Measurements from ENCODE around the gene ABCC3. TPM values are rescaled to one million over a fixed set of nuclear protein-coding genes. Genes with fewer than 3 reads are reported as not detected.

Gene ABCC3
- total RNA-seq, 6 experiments from 2014 or later: 18.4 to 23.6 (median 21.3) TPM

DNA sequence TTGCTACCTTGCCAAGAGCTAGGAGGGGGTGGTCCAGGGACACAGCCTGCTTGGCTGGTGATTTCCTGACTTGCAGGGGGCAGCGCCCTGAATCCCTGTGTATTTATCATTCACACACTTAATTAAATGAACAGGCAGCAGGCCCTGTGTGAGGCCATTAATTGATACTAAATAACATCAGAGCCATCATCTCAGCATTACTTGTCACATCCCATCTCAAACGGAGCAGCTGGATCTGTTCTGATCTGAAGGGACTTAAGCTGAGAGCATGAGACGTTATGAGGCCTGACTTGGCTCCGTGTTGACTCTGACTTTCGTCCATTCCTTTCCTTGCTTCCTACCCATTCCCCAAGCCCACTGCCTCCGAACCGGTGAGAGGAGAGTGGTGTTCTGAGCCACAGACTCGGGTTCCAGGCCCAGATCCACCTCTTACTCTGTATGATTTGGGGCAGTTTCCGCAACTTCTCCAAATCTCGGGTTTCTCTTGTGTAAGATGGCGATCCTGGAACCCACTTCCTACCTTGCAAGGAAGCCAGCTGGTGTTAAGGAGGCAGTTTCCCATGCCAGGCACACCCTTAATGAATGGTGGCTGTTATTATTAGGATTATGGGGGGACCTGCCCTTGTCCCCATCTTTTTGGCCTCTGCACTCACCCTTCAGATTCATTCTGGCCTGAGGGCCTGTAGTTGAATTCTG lies 40.4 kb upstream of the ABCC3 start:
- no peaks in the 10 kb centered on the region for H3K36me3 Mint-ChIP-seq (ENCODE audit: low read depth)
- peaks cover 6% of the 10 kb centered on the region for H3K4me1 Mint-ChIP-seq (ENCODE audit: low read depth)
- no peak overlapping the region for H3K4me3 Mint-ChIP-seq
- TF ChIP-seq, protein P1, sequence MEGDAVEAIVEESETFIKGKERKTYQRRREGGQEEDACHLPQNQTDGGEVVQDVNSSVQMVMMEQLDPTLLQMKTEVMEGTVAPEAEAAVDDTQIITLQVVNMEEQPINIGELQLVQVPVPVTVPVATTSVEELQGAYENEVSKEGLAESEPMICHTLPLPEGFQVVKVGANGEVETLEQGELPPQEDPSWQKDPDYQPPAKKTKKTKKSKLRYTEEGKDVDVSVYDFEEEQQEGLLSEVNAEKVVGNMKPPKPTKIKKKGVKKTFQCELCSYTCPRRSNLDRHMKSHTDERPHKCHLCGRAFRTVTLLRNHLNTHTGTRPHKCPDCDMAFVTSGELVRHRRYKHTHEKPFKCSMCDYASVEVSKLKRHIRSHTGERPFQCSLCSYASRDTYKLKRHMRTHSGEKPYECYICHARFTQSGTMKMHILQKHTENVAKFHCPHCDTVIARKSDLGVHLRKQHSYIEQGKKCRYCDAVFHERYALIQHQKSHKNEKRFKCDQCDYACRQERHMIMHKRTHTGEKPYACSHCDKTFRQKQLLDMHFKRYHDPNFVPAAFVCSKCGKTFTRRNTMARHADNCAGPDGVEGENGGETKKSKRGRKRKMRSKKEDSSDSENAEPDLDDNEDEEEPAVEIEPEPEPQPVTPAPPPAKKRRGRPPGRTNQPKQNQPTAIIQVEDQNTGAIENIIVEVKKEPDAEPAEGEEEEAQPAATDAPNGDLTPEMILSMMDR (IDR thresholded peaks at IDR 0.05): no peak
- H3K9me3 Mint-ChIP-seq: no peaks in the 10 kb centered on the region
- peaks cover 14% of the 10 kb centered on the region for H3K27me3 Mint-ChIP-seq (ENCODE audit: insufficient read depth)
- no peak for DNase-seq
- H3K27ac Mint-ChIP-seq: no peak overlapping the region

DNA sequence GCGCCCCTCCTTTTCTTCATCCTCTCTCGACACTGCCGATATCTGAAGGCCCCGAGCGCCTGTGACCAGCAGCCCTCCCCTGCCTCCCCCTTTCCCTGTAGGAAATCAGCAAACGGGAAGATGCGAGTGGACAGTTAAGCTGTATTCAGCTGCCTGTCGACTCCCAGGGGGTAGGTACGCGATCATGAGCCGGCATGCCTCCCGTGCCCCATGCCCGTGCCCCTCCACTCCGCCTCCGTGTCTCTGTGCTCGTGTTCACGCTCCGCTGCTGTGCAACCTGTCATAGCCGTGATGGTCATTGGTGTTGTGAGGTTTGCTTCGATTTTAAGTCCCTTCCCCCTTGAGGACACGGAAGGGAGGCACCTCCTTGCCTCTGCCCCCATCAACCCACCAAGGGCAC lies 39.8 kb upstream of the ABCC3 start:
- no peaks in the 10 kb centered on the region for H3K9me3 Mint-ChIP-seq
- no peak overlapping the region for H3K4me3 Mint-ChIP-seq
- DNase-seq: no peak
- peaks cover under 1% of the 10 kb centered on the region; the same call in 1 of the 2 replicates for H3K4me1 Mint-ChIP-seq (ENCODE audit: low read depth)
- H3K27me3 Mint-ChIP-seq (ENCODE audit: insufficient read depth): peaks cover 14% of the 10 kb centered on the region
- H3K27ac Mint-ChIP-seq: no peak overlapping the region
- H3K36me3 Mint-ChIP-seq (ENCODE audit: low read depth): no peaks in the 10 kb centered on the region
- TF ChIP-seq, protein P1 (IDR thresholded peaks at IDR 0.05): no peak

DNA sequence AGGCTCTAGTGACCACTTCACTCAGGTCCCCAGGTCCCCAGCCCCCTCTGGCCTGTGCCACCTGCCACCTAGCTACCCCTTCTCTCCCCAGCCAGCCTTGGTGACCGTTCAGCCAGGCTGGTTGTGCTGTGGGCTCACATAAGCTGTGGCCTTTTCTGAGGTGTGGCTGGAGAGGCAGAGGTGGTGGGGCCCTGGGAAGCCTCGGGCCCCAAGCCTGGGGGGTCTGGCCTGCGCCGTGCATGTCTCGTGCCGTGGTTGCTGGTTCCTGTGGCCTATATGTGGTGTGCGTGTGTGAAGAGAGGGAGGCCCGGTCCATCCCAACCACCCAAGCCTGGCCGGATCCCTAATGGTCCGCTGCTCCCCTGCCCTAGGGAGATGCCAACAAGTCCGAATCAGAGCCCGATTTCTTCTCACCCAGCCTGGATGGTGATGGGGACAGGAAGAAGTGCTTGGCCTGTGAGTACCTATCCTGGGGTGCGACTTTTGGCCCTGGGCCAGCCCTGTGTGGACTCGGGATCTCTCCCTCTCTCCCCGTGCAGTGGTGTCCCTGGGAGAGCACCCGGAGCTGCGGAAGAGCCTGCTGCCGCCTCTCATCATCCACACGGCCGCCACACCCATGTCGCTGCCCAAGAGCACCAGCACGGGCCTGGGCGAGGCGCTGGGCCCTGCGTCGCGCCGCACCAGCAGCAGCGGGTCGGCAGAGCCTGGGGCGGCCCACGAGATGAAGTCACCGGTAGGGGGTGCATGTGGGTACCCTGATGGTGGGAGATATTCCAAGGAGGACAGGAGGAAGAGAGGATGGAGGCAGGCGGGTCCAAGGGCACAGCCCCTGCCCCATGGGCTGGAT lies 38.3 kb upstream of the ABCC3 start:
- H3K9me3 Mint-ChIP-seq: no peaks in the 10 kb centered on the region
- peaks cover 19% of the 10 kb centered on the region for H3K27me3 Mint-ChIP-seq (ENCODE audit: insufficient read depth)
- no peaks in the 10 kb centered on the region for H3K36me3 Mint-ChIP-seq (ENCODE audit: low read depth)

DNA sequence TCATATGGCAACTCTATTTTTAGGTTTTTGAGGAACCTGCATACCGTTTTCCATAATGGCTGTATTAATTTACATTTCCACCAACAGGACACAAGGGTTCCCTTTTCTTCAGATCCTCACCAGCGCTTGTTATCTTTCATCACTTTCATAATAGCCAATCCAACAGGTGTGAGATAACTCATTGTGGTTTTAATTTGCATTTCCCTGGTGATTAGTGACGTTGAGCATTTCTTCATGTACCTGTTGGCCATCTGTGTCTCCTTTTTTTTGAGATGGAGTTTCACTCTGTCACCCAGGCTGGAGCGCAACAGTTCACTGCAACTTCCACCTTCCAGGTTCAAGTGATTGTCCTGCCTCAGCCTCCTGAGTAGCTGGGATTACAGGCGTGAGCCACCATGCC lies 36.2 kb upstream of the ABCC3 start:
- Mint-ChIP-seq H3K4me3 (no peak overlapping the region), H3K9me3 (no peaks in the 10 kb centered on the region), H3K27ac (no peak overlapping the region), H3K36me3 (ENCODE audit: low read depth) (no peaks in the 10 kb centered on the region), H3K4me1 (ENCODE audit: low read depth) (no peaks in the 10 kb centered on the region), H3K27me3 (ENCODE audit: insufficient read depth) (peaks cover 19% of the 10 kb centered on the region)
- DNase-seq: no peak
- TF ChIP-seq, protein P1 (IDR thresholded peaks at IDR 0.05): no peak

More for the DNA sequence above, 38.3 kb upstream of the ABCC3 start:
- Mint-ChIP-seq H3K4me1 (ENCODE audit: low read depth) (no peaks in the 10 kb centered on the region), H3K27ac (no peak overlapping the region), H3K4me3 (no peak overlapping the region)
- DNase-seq: no peak
- TF ChIP-seq, protein P1 (IDR thresholded peaks at IDR 0.05): peak; percentile 62

DNA sequence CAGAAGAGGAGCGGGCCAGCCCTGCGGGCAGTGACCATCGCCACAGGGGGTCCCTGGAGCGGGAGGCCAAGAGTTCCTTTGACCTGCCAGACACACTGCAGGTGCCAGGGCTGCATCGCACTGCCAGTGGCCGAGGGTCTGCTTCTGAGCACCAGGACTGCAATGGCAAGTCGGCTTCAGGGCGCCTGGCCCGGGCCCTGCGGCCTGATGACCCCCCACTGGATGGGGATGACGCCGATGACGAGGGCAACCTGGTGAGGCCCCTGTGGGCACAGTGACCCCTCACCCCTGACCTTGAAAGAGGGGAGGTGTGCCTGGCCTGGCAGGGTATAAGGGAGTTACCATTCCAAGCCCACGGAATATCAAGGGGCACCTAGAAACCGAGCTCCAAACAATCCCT lies 35.1 kb upstream of the ABCC3 start:
- H3K9me3 Mint-ChIP-seq: no peaks in the 10 kb centered on the region
- no peak overlapping the region for H3K4me3 Mint-ChIP-seq
- TF ChIP-seq, protein P1 (IDR thresholded peaks at IDR 0.05): no peak
- H3K4me1 Mint-ChIP-seq (ENCODE audit: low read depth): no peaks in the 10 kb centered on the region
- no peak for DNase-seq
- H3K27ac Mint-ChIP-seq: no peak overlapping the region
- no peaks in the 10 kb centered on the region for H3K36me3 Mint-ChIP-seq (ENCODE audit: low read depth)
- peaks cover 23% of the 10 kb centered on the region for H3K27me3 Mint-ChIP-seq (ENCODE audit: insufficient read depth)

Measured in HFFc6 (cell line).